Choroid plexus epithelial cell (primary cell): ENCODE results near the gene BMPR1A.
"Not testable (repeated sequence)": the region's sequence is repeated elsewhere in the genome, so short reads cannot be mapped to it uniquely, and the experiment has no call there.

Experiments
- DNase-seq: peaks from one replicate; pipeline ENCODE4 v3.0.0-alpha.2; 2010; ENCODE audit warnings: low read depth
- H3K4me3 ChIP-seq: 2 replicates; pipeline ENCODE4 v1.5.1; 2011; ENCODE audit warnings: low read depth, mild to moderate bottlenecking, control low read depth, low read length, moderate library complexity
- TF ChIP-seq, protein P1 (sequence below): conservative IDR thresholded peaks from 2 replicates; pipeline ENCODE4 v1.5.1; 2011; ENCODE audit warnings: low read depth, mild to moderate bottlenecking, control low read depth, inconsistent platforms, low read length, moderate library complexity

Gene BMPR1A

DNA sequence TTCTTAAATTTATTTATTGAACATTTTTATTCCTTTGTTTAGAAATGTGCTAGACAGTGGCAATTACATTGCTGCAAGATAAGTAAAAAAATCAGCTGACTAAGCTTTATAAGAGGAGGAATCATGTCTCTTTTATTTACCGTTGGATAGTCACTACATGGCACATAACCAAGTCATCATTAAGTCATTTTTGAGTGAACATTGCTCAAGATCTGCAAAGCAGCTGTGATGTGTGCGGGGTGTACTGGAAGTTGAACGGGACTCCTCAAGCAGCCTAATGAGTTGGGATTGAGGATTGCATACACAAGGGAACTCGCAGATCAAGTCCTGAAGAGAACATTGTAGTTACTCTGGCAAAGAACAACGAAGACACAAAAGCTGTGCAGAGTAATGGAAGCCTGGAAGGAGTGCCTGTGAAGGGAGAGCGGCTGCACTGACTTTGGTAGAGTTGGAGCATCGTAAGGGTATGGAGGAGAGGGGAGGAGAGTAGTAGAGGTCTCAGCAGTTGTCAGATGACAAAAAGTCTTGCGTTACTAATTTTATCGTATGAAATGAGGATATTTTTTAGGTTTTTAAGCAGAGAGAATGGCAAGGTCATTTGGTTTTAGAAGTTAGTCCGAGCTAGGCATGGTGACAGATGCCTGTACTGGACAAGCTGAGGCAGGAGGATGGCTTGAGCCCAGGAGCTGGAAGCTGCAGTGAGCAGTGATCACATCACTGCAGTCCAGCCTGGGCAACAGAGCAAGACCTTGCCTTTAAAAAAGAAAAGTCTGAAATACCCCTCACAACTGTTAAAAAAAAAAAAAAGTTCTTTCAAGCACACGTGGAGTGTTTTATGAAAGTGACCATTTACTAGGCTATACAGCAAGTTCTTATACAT is 95.1 kb downstream of the BMPR1A start:
- DNase-seq = peak; percentile 71
- no peak overlapping the region for H3K4me3 ChIP-seq
- TF ChIP-seq, protein P1, sequence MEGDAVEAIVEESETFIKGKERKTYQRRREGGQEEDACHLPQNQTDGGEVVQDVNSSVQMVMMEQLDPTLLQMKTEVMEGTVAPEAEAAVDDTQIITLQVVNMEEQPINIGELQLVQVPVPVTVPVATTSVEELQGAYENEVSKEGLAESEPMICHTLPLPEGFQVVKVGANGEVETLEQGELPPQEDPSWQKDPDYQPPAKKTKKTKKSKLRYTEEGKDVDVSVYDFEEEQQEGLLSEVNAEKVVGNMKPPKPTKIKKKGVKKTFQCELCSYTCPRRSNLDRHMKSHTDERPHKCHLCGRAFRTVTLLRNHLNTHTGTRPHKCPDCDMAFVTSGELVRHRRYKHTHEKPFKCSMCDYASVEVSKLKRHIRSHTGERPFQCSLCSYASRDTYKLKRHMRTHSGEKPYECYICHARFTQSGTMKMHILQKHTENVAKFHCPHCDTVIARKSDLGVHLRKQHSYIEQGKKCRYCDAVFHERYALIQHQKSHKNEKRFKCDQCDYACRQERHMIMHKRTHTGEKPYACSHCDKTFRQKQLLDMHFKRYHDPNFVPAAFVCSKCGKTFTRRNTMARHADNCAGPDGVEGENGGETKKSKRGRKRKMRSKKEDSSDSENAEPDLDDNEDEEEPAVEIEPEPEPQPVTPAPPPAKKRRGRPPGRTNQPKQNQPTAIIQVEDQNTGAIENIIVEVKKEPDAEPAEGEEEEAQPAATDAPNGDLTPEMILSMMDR = no peak

GRCh38 chr10:86853582-86853981 is 97.2 kb downstream of the BMPR1A start:
- DNase-seq, H3K4me3 ChIP-seq: not testable (repeated sequence)

GRCh38 chr10:86855513-86855912 is 99.1 kb downstream of the BMPR1A start:
- no peak overlapping the region for H3K4me3 ChIP-seq
- DNase-seq = no peak
- TF ChIP-seq, protein P1 = no peak

GRCh38 chr10:86856156-86856555 is 99.7 kb downstream of the BMPR1A start:
- TF ChIP-seq, protein P1 = no peak
- H3K4me3 ChIP-seq = no peak overlapping the region
- DNase-seq = no peak

- H3K4me3 ChIP-seq = no peak overlapping the region
- TF ChIP-seq, protein P1 = no peak
- peak; percentile 78 for DNase-seq
Observed at GRCh38 chr10:86857128-86857721, 100.8 kb downstream of the BMPR1A start.

DNA sequence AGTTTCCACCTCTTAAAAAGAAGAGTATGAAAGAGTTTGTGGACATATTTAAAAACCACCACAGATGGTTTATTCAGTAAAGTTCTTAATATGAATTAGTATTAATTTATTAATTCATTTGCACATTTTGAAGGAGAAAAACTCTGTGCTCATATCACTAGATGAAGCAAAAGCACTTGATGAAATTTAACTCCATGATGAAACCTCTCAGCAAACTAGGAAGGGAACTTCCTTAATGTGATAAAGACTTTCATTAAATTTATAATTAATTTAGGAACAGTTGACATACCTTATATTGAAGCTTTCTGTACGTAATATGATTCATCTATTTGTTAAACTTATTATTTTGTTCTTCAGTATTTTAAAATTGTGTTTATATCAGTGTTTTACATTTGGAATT is 101.6 kb downstream of the BMPR1A start:
- TF ChIP-seq, protein P1 = no peak
- DNase-seq = no peak
- no peak overlapping the region for H3K4me3 ChIP-seq

DNA sequence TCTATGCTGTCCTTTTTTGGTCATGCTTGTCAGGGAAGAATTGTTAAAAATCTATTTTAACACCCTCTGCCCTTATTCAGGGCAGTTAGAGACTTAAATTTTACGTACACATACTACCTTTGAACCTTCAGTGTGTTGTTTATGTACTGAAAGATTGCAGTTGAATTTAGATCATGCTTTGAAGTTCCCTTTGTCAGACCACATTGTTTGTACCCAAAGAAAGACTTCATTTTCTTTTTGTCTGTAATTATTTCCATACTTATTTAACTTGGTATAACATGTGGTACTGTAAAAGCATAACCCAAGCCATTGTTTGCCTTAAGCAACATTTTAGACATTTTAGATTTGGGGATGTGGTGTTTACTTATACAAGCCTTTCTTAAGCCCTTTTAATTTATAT is 104.9 kb downstream of the BMPR1A start:
- TF ChIP-seq, protein P1 = no peak
- no peak overlapping the region for H3K4me3 ChIP-seq
- DNase-seq = no peak
